Neural cell (in vitro differentiated cells): ENCODE measurements around the gene C1QTNF7.

Source experiments
- EZH2 ChIP-seq: fragments of 200-600, 300-800 bp; shearing (Covaris generic), sonication (generic); IDR thresholded peaks from 2 replicates; pipeline ENCODE4 v1.6.1; 2014; ENCODE audit warnings: antibody characterized with exemption, low read length, borderline replicate concordance, mild to moderate bottlenecking; ENCODE audit not compliant: insufficient read depth, poor library complexity, severe bottlenecking
- RAD21 ChIP-seq: fragments of 450-650 bp; conservative IDR thresholded peaks from 2 replicates; pipeline ENCODE4 v1.6.1; 2014; ENCODE audit warnings: antibody characterized with exemption, mild to moderate bottlenecking, moderate library complexity
- SMC3 ChIP-seq: fragments of 450-650 bp; conservative IDR thresholded peaks from 2 replicates; pipeline ENCODE4 v1.6.1; 2014; ENCODE audit warnings: antibody characterized with exemption, mild to moderate bottlenecking, moderate library complexity; ENCODE audit not compliant: poor library complexity
- TF ChIP-seq, protein P1 (sequence below): fragments of 450-650 bp; IDR thresholded peaks from 2 replicates; pipeline ENCODE4 v1.5.1; 2014; ENCODE audit warnings: antibody characterized with exemption, mild to moderate bottlenecking, moderate library complexity; ENCODE audit not compliant: poor library complexity, severe bottlenecking
- TF ChIP-seq, protein P2 (sequence below): IDR thresholded peaks from 2 replicates; pipeline ENCODE4 v1.6.1; 2012; ENCODE audit warnings: borderline replicate concordance

DNA sequence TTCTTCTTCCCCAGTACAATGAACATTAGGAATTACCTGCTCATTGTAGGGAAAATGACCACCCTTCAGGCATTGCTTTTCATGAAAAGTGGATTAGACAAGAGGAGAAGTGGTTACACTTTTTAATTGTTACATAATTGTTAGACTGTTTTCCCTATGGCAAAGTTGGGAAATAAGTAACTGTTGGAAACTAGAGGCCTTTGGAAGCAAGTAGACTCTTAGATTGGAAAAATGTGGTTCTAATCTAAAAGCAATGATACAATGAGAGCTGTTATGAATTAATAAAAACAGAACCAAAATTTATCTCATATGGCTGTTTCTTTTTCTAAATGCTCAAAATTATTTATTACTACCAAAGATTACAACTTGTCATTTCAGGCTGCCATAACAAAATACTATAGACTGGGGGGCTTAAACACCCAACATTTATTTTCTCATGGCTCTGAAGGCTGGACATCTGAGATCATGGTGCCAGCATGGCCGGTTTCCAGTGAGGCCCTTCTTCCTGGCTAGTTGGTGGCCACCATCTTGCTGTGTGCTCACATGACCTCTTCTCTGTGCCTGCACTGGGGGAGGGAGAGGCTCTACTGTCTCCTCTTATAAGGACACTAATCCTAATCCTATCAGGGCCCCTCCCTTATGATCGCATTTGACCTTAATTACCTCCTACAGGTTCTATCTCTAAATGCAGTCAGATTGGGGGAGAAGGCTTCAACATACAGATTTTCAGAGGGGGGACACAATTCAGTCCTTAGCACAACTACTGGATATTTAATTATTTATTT is 54.3 kb downstream of the C1QTNF7 start:
- TF ChIP-seq, protein P1, sequence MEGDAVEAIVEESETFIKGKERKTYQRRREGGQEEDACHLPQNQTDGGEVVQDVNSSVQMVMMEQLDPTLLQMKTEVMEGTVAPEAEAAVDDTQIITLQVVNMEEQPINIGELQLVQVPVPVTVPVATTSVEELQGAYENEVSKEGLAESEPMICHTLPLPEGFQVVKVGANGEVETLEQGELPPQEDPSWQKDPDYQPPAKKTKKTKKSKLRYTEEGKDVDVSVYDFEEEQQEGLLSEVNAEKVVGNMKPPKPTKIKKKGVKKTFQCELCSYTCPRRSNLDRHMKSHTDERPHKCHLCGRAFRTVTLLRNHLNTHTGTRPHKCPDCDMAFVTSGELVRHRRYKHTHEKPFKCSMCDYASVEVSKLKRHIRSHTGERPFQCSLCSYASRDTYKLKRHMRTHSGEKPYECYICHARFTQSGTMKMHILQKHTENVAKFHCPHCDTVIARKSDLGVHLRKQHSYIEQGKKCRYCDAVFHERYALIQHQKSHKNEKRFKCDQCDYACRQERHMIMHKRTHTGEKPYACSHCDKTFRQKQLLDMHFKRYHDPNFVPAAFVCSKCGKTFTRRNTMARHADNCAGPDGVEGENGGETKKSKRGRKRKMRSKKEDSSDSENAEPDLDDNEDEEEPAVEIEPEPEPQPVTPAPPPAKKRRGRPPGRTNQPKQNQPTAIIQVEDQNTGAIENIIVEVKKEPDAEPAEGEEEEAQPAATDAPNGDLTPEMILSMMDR = no peak
- TF ChIP-seq, protein P2, sequence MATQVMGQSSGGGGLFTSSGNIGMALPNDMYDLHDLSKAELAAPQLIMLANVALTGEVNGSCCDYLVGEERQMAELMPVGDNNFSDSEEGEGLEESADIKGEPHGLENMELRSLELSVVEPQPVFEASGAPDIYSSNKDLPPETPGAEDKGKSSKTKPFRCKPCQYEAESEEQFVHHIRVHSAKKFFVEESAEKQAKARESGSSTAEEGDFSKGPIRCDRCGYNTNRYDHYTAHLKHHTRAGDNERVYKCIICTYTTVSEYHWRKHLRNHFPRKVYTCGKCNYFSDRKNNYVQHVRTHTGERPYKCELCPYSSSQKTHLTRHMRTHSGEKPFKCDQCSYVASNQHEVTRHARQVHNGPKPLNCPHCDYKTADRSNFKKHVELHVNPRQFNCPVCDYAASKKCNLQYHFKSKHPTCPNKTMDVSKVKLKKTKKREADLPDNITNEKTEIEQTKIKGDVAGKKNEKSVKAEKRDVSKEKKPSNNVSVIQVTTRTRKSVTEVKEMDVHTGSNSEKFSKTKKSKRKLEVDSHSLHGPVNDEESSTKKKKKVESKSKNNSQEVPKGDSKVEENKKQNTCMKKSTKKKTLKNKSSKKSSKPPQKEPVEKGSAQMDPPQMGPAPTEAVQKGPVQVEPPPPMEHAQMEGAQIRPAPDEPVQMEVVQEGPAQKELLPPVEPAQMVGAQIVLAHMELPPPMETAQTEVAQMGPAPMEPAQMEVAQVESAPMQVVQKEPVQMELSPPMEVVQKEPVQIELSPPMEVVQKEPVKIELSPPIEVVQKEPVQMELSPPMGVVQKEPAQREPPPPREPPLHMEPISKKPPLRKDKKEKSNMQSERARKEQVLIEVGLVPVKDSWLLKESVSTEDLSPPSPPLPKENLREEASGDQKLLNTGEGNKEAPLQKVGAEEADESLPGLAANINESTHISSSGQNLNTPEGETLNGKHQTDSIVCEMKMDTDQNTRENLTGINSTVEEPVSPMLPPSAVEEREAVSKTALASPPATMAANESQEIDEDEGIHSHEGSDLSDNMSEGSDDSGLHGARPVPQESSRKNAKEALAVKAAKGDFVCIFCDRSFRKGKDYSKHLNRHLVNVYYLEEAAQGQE = no peak
- no peak for TF ChIP-seq SMC3
- TF ChIP-seq EZH2 = no peak
- no peak for TF ChIP-seq RAD21
